Measurements from ENCODE around the gene TTC5. TPM values are rescaled to one million over a fixed set of nuclear protein-coding genes. Genes with fewer than 3 reads are reported as not detected.
A peak's percentile ranks its signal among the peaks of the same experiment; 100 is the strongest.
"Not testable (repeated sequence)": the region's sequence is repeated elsewhere in the genome, so short reads cannot be mapped to it uniquely, and the experiment has no call there.

TTC5 gene
- total RNA-seq, 1 donor from 2014 or later, result 14.3 TPM

- H3K4me1 Mint-ChIP-seq (ENCODE audit: unreplicated experiment), result no peaks in the 10 kb centered on the region
- H3K36me3 Mint-ChIP-seq (ENCODE audit: low read depth, unreplicated experiment), result peaks cover 49% of the 10 kb centered on the region
- H3K27ac Mint-ChIP-seq (ENCODE audit: unreplicated experiment), result no peak overlapping the region
- H3K9me3 Mint-ChIP-seq (ENCODE audit: unreplicated experiment), result no peaks in the 10 kb centered on the region
- no peak for TF ChIP-seq CTCF (IDR thresholded peaks at IDR 0.05; ENCODE audit: unreplicated experiment)
- DNase-seq (ENCODE audit: low spot score), result no peak
- peaks cover 4% of the 10 kb centered on the region for H3K27me3 Mint-ChIP-seq (ENCODE audit: unreplicated experiment)
- H3K4me3 Mint-ChIP-seq (ENCODE audit: unreplicated experiment), result no peak overlapping the region
These were observed 8.3 kb upstream of the TTC5 start for GRCh38 chr14:20314026-20314425.

- peak overlapping the region; percentile 96 for H3K27ac Mint-ChIP-seq (ENCODE audit: unreplicated experiment)
- peak; percentile 10 for TF ChIP-seq CTCF (IDR thresholded peaks at IDR 0.05; ENCODE audit: unreplicated experiment)
- peaks cover 8% of the 10 kb centered on the region for H3K36me3 Mint-ChIP-seq (ENCODE audit: low read depth, unreplicated experiment)
- no peak for DNase-seq (ENCODE audit: low spot score)
- H3K27me3 Mint-ChIP-seq (ENCODE audit: unreplicated experiment), result no peaks in the 10 kb centered on the region
- H3K9me3 Mint-ChIP-seq (ENCODE audit: unreplicated experiment), result no peaks in the 10 kb centered on the region
- H3K4me1 Mint-ChIP-seq (ENCODE audit: unreplicated experiment), result peaks cover 6% of the 10 kb centered on the region
- H3K4me3 Mint-ChIP-seq (ENCODE audit: unreplicated experiment), result peak overlapping the region; percentile 98
These were observed 300 bp upstream of the TTC5 start for GRCh38 chr14:20306079-20306423.

- DNase-seq (ENCODE audit: low spot score), result no peak
- peaks cover 6% of the 10 kb centered on the region for H3K4me1 Mint-ChIP-seq (ENCODE audit: unreplicated experiment)
- peaks cover 10% of the 10 kb centered on the region for H3K36me3 Mint-ChIP-seq (ENCODE audit: low read depth, unreplicated experiment)
- no peaks in the 10 kb centered on the region for H3K27me3 Mint-ChIP-seq (ENCODE audit: unreplicated experiment)
- no peak overlapping the region for H3K4me3 Mint-ChIP-seq (ENCODE audit: unreplicated experiment)
- TF ChIP-seq CTCF (IDR thresholded peaks at IDR 0.05; ENCODE audit: unreplicated experiment), result no peak
- no peak overlapping the region for H3K27ac Mint-ChIP-seq (ENCODE audit: unreplicated experiment)
- no peaks in the 10 kb centered on the region for H3K9me3 Mint-ChIP-seq (ENCODE audit: unreplicated experiment)
These were observed 3.6 kb downstream of the TTC5 start for GRCh38 chr14:20302042-20302755.

GRCh38 chr14:20295067-20295466, 10.7 kb downstream of the TTC5 start:
- H3K36me3 Mint-ChIP-seq (ENCODE audit: low read depth, unreplicated experiment), result peaks cover 21% of the 10 kb centered on the region
- peaks cover 2% of the 10 kb centered on the region for H3K27me3 Mint-ChIP-seq (ENCODE audit: unreplicated experiment)
- no peak for DNase-seq (ENCODE audit: low spot score)
- H3K9me3 Mint-ChIP-seq (ENCODE audit: unreplicated experiment), result no peaks in the 10 kb centered on the region
- no peak overlapping the region for H3K4me3 Mint-ChIP-seq (ENCODE audit: unreplicated experiment)
- H3K4me1 Mint-ChIP-seq (ENCODE audit: unreplicated experiment), result peaks cover 5% of the 10 kb centered on the region
- TF ChIP-seq CTCF (IDR thresholded peaks at IDR 0.05; ENCODE audit: unreplicated experiment), result no peak
- H3K27ac Mint-ChIP-seq (ENCODE audit: unreplicated experiment), result no peak overlapping the region

GRCh38 chr14:20294636-20295035, 11.1 kb downstream of the TTC5 start:
- H3K4me1 Mint-ChIP-seq (ENCODE audit: unreplicated experiment), result peaks cover 5% of the 10 kb centered on the region
- DNase-seq (ENCODE audit: low spot score), result no peak
- no peak overlapping the region for H3K4me3 Mint-ChIP-seq (ENCODE audit: unreplicated experiment)
- TF ChIP-seq CTCF (IDR thresholded peaks at IDR 0.05; ENCODE audit: unreplicated experiment), result no peak
- no peak overlapping the region for H3K27ac Mint-ChIP-seq (ENCODE audit: unreplicated experiment)
- H3K36me3 Mint-ChIP-seq (ENCODE audit: low read depth, unreplicated experiment), result peaks cover 24% of the 10 kb centered on the region
- H3K27me3 Mint-ChIP-seq (ENCODE audit: unreplicated experiment), result peaks cover 2% of the 10 kb centered on the region
- H3K9me3 Mint-ChIP-seq (ENCODE audit: unreplicated experiment), result no peaks in the 10 kb centered on the region

- not testable (repeated sequence) for H3K4me1 Mint-ChIP-seq (ENCODE audit: unreplicated experiment); H3K4me3 Mint-ChIP-seq (ENCODE audit: unreplicated experiment); DNase-seq (ENCODE audit: low spot score); H3K27me3 Mint-ChIP-seq (ENCODE audit: unreplicated experiment); H3K27ac Mint-ChIP-seq (ENCODE audit: unreplicated experiment)
- Mint-ChIP-seq H3K36me3 (ENCODE audit: low read depth, unreplicated experiment) (peaks cover 57% of the 10 kb centered on the region), H3K9me3 (ENCODE audit: unreplicated experiment) (peaks cover 20% of the 10 kb centered on the region)
These were observed 23.8 kb downstream of the TTC5 start for GRCh38 chr14:20281998-20282397.

GRCh38 chr14:20280265-20280664, 25.5 kb downstream of the TTC5 start:
- Mint-ChIP-seq H3K9me3 (ENCODE audit: unreplicated experiment) (peaks cover 20% of the 10 kb centered on the region), H3K36me3 (ENCODE audit: low read depth, unreplicated experiment) (peaks cover 48% of the 10 kb centered on the region)
- not testable (repeated sequence) for H3K4me1 Mint-ChIP-seq (ENCODE audit: unreplicated experiment); H3K4me3 Mint-ChIP-seq (ENCODE audit: unreplicated experiment); DNase-seq (ENCODE audit: low spot score); H3K27ac Mint-ChIP-seq (ENCODE audit: unreplicated experiment); H3K27me3 Mint-ChIP-seq (ENCODE audit: unreplicated experiment)
